IMR-90 (cell line): ENCODE measurements around the gene TALDO1. TPM values are rescaled to one million over a fixed set of nuclear protein-coding genes. Genes with fewer than 3 reads are reported as not detected.

Source experiments
- ATAC-seq: fragments of 200-7000 bp; cut with Tn5 transposase; 2 replicates; pipeline ENCODE4 v1.9.1; 2020; ENCODE audit warnings: low read depth, mild to moderate bottlenecking, moderate library complexity
- BruUV-seq: library from RNA; stranded (reverse); fragments of 400-500 nt; replicated peaks from 2 replicates; lab custom pipeline; 2021; lab: Mats Ljungman, UMichigan
- CTCF ChIA-PET: fragments of 300-600 bp; formaldehyde crosslinking; extraction: SDS; loops from one replicate; lab custom pipeline; 2021; ENCODE audit warnings: antibody characterized with exemption; lab: Yijun Ruan, JAX
- POLR2A ChIA-PET: fragments of 300-600 bp; sonication (Branson Sonifier 250); formaldehyde crosslinking; loops from one replicate; lab custom pipeline; 2022; ENCODE audit warnings: antibody characterized with exemption; ENCODE audit not compliant: unreplicated experiment; lab: Charles Lee
- DNase-seq: peaks from one replicate; pipeline ENCODE4 v3.0.0; 2013
- H2AFZ ChIP-seq: replicated peaks from 2 replicates; pipeline ENCODE3; 2013; ENCODE audit warnings: low read length, mild to moderate bottlenecking; ENCODE audit not compliant: poor library complexity
- H2AK5ac ChIP-seq: 2 replicates; pipeline ENCODE4 v1.6.1; 2013; ENCODE audit warnings: low read depth, low read length, inconsistent platforms
- H2AK9ac ChIP-seq: replicated peaks from 2 replicates; pipeline ENCODE3; 2013; ENCODE audit warnings: mild to moderate bottlenecking, low read depth, low read length, moderate library complexity; ENCODE audit not compliant: poor library complexity
- H2BK120ac ChIP-seq: 2 replicates; pipeline ENCODE4 v1.6.1; 2013; ENCODE audit warnings: low read depth, low read length, inconsistent platforms
- H2BK15ac ChIP-seq: 3 replicates; pipeline ENCODE4 v1.6.1; 2013; ENCODE audit warnings: low read depth, low read length, inconsistent platforms
- H2BK20ac ChIP-seq: 2 replicates; pipeline ENCODE4 v1.6.1; 2013; ENCODE audit warnings: low read depth, mild to moderate bottlenecking, inconsistent platforms, low read length, moderate library complexity
- H2BK5ac ChIP-seq: 2 replicates; pipeline ENCODE4 v1.6.1; 2013; ENCODE audit warnings: mild to moderate bottlenecking, low read depth, low read length, inconsistent platforms; ENCODE audit not compliant: poor library complexity, severe bottlenecking
- H3K14ac ChIP-seq: replicated peaks from 2 replicates; pipeline ENCODE4 v1.6.1; 2013; ENCODE audit warnings: low read depth, low read length, inconsistent platforms
- H3K18ac ChIP-seq: 2 replicates; pipeline ENCODE4 v1.6.1; 2013; ENCODE audit warnings: low read depth, low read length, control low read depth
- H3K23ac ChIP-seq: 2 replicates; pipeline ENCODE4 v1.6.1; 2013; ENCODE audit warnings: low read depth, low read length, inconsistent platforms
- H3K27ac ChIP-seq: 2 replicates; pipeline ENCODE4 v1.5.1; 2013; ENCODE audit warnings: mild to moderate bottlenecking, control low read depth, low read length; ENCODE audit not compliant: insufficient read depth
- H3K27me3 ChIP-seq: 2 replicates; pipeline ENCODE4 v1.6.1; 2013; ENCODE audit warnings: low read length; ENCODE audit not compliant: control insufficient read depth, insufficient read depth
- H3K36me3 ChIP-seq: 2 replicates; pipeline ENCODE4 v1.6.1; 2013; ENCODE audit warnings: low read length, mixed read lengths; ENCODE audit not compliant: control insufficient read depth, insufficient read depth
- H3K4ac ChIP-seq: 2 replicates; pipeline ENCODE4 v1.6.1; 2013; ENCODE audit warnings: low read depth, low read length, inconsistent platforms
- H3K4me1 ChIP-seq: 2 replicates; pipeline ENCODE4 v1.6.1; 2013; ENCODE audit warnings: low read length, mixed read lengths; ENCODE audit not compliant: control insufficient read depth, insufficient read depth
- H3K4me2 ChIP-seq: 2 replicates; pipeline ENCODE4 v1.6.1; 2013; ENCODE audit warnings: low read depth, mild to moderate bottlenecking, control low read depth, low read length, moderate library complexity
- H3K4me3 ChIP-seq: 2 replicates; pipeline ENCODE4 v1.5.1; 2013; ENCODE audit warnings: low read depth, mild to moderate bottlenecking, control low read depth, low read length, moderate library complexity; ENCODE audit not compliant: insufficient read depth
- H3K56ac ChIP-seq: 2 replicates; pipeline ENCODE4 v1.6.1; 2013; ENCODE audit warnings: low read length, inconsistent platforms; ENCODE audit not compliant: insufficient read depth; ENCODE audit errors: extremely low read depth
- H3K79me1 ChIP-seq, 2 experiments: 2 replicates each; pipeline ENCODE4 v1.6.1; 2013; ENCODE audit warnings: low read length in 2 of 2, inconsistent platforms in 1 of 2, low read depth in 1 of 2
- H3K9ac ChIP-seq: 2 replicates; pipeline ENCODE4 v1.6.1; 2013; ENCODE audit warnings: low read depth, low read length, control low read depth
- H3K9me1 ChIP-seq: 2 replicates; pipeline ENCODE4 v1.6.1; 2013; ENCODE audit warnings: low read length, inconsistent platforms; ENCODE audit not compliant: insufficient read depth
- H3K9me3 ChIP-seq: 2 replicates; pipeline ENCODE4 v1.6.1; 2013; ENCODE audit warnings: low read length; ENCODE audit not compliant: control insufficient read depth, insufficient read depth
- H4K20me1 ChIP-seq: 2 replicates; pipeline ENCODE4 v1.6.1; 2013; ENCODE audit warnings: low read length, inconsistent platforms; ENCODE audit not compliant: insufficient read depth
- H4K5ac ChIP-seq: 2 replicates; pipeline ENCODE4 v1.6.1; 2013; ENCODE audit warnings: mild to moderate bottlenecking, low read depth, low read length, control low read depth
- H4K8ac ChIP-seq, 2 experiments: 2 replicates each; pipeline ENCODE4 v1.6.1; 2013; ENCODE audit warnings: low read depth in 2 of 2, low read length in 2 of 2, control low read depth in 1 of 2, inconsistent platforms in 1 of 2
- H4K91ac ChIP-seq: 2 replicates; pipeline ENCODE4 v1.6.1; 2013; ENCODE audit warnings: low read depth, low read length, inconsistent platforms; ENCODE audit not compliant: insufficient read depth
- CEBPB ChIP-seq: IDR thresholded peaks from 2 replicates; pipeline ENCODE4 v1.6.1; 2012; ENCODE audit warnings: low read depth, low read length, improper control_type of control experiment
- CHD1 ChIP-seq: IDR thresholded peaks from 2 replicates; pipeline ENCODE4 v1.6.1; 2012; ENCODE audit warnings: low read depth, low read length, improper control_type of control experiment
- MAZ ChIP-seq: IDR thresholded peaks from 2 replicates; pipeline ENCODE4 v1.6.1; 2012; ENCODE audit warnings: low read depth, mild to moderate bottlenecking, low read length, improper control_type of control experiment, moderate library complexity, borderline replicate concordance
- NFE2L2 ChIP-seq: fragments of 150-350 bp; IDR thresholded peaks from 2 replicates; pipeline ENCODE4 v1.6.1; 2016; ENCODE audit warnings: low read depth, mild to moderate bottlenecking, low read length
- POLR2A ChIP-seq: IDR thresholded peaks from 2 replicates; pipeline ENCODE4 v1.6.1; 2012; ENCODE audit warnings: mild to moderate bottlenecking, low read depth, low read length
- RAD21 ChIP-seq: IDR thresholded peaks from 2 replicates; pipeline ENCODE4 v1.6.1; 2012; ENCODE audit warnings: low read length, improper control_type of control experiment
- RCOR1 ChIP-seq: IDR thresholded peaks from 2 replicates; pipeline ENCODE4 v1.6.1; 2012; ENCODE audit warnings: mild to moderate bottlenecking, low read length, improper control_type of control experiment; ENCODE audit not compliant: insufficient replicate concordance
- USF2 ChIP-seq: fragments of 150-350 bp; IDR thresholded peaks from 2 replicates; pipeline ENCODE4 v1.6.1; 2017; ENCODE audit warnings: mild to moderate bottlenecking, antibody characterized with exemption, low read length, low read depth
- WGBS, 2 experiments: methylation state at CpG; one replicate each; pipeline versions ENCODE4 v1.1.5 to v1.1.7; 2013; ENCODE audit warnings: missing lambda C conversion rate in 2 of 2; ENCODE audit not compliant: insufficient read length in 1 of 2; ENCODE audit errors: extremely low coverage in 2 of 2; 5-methylcytosine and 5-hydroxymethylcytosine counted together
- dilution Hi-C: fragments of 300-500 bp; cut with HindIII; formaldehyde crosslinking; loops from one replicate; pipeline ENCODE4 v1.14.3; 2018; ENCODE audit warnings: low sequenced_read_pairs; ENCODE audit not compliant: unreplicated experiment
- in situ Hi-C: fragments of 300-500 bp; cut with MboI; formaldehyde crosslinking; loops from 3 replicates; pipeline ENCODE4 v1.14.3; 2019; ENCODE audit warnings: low sequenced_read_pairs, inconsistent platforms, mixed read lengths
- intact Hi-C: fragments of 100-400 bp; cut with micrococcal nuclease; formaldehyde crosslinking; loops from 2 replicates; pipeline ENCODE4 v1.10.0; 2022
- polyA plus RNA-seq, 3 experiments: library from polyadenylated mRNA; depleted of rRNA; stranded (reverse); fragments of >200 nt; gene quantifications; 2 replicates each; pipeline ENCODE4 v1.2.3, GENCODE V29; 2012; ENCODE audit warnings: low replicate concordance in 1 of 3
- total RNA-seq: library from RNA; depleted of rRNA; stranded (reverse); fragments of >200 nt; gene quantifications from 2 replicates; pipeline ENCODE4 v1.2.3, GENCODE V29; 2012
- TF ChIP-seq, protein P1 (sequence below): conservative IDR thresholded peaks from 2 replicates; pipeline ENCODE4 v1.5.1; 2012; ENCODE audit warnings: mild to moderate bottlenecking, low read depth, low read length, improper control_type of control experiment

Gene TALDO1
- total and polyA plus RNA-seq, 2 of the 4 experiments (the other 2 are of a cell fraction) = 147 to 210 TPM

GRCh38 chr11:703506-703905 is 43.8 kb upstream of the TALDO1 start (continued):
- TF ChIP-seq, protein P1, sequence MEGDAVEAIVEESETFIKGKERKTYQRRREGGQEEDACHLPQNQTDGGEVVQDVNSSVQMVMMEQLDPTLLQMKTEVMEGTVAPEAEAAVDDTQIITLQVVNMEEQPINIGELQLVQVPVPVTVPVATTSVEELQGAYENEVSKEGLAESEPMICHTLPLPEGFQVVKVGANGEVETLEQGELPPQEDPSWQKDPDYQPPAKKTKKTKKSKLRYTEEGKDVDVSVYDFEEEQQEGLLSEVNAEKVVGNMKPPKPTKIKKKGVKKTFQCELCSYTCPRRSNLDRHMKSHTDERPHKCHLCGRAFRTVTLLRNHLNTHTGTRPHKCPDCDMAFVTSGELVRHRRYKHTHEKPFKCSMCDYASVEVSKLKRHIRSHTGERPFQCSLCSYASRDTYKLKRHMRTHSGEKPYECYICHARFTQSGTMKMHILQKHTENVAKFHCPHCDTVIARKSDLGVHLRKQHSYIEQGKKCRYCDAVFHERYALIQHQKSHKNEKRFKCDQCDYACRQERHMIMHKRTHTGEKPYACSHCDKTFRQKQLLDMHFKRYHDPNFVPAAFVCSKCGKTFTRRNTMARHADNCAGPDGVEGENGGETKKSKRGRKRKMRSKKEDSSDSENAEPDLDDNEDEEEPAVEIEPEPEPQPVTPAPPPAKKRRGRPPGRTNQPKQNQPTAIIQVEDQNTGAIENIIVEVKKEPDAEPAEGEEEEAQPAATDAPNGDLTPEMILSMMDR = no peak
- TF ChIP-seq NFE2L2 (no peak), POLR2A (no peak)

GRCh38 chr11:704228-704674 is 43.0 kb upstream of the TALDO1 start:
- no peak overlapping the region for H3K4ac ChIP-seq
- H2AK5ac ChIP-seq = no peak overlapping the region
- WGBS, 2 experiments = 87% methylated on average over 3 of the region's 18 CpGs; no CpG with 5 or more reads in 1 of the 2 experiments
- in situ Hi-C loops (no loop called here), dilution Hi-C loops (no loop called here), intact Hi-C loops (no loop called here)
- CTCF ChIA-PET = no interaction called here
- H3K9ac ChIP-seq = no peak overlapping the region
- no peak overlapping the region for H2BK5ac ChIP-seq
- H3K4me1 ChIP-seq = peaks cover 25% of the 10 kb centered on the region
- H3K4me3 ChIP-seq = no peak overlapping the region
- peaks cover 21% of the 10 kb centered on the region; the same call in 1 of the 2 replicates for H3K36me3 ChIP-seq
- no TSS peak for BruUV-seq
- ATAC-seq (no peak), DNase-seq (no peak)
- H3K27ac ChIP-seq = no peak overlapping the region
- peaks cover 19% of the 10 kb centered on the region for H3K9me1 ChIP-seq
- H4K91ac ChIP-seq = no peak overlapping the region
- no peak overlapping the region for H4K5ac ChIP-seq
- no peaks in the 10 kb centered on the region for H3K9me3 ChIP-seq
- no peak overlapping the region for H3K56ac ChIP-seq
- POLR2A ChIA-PET = no interaction called here
- H3K14ac ChIP-seq = no peak overlapping the region
- H2BK120ac ChIP-seq = no peak overlapping the region
- no peak overlapping the region for H4K8ac ChIP-seq
- TF ChIP-seq MAZ (no peak), USF2 (no peak), CEBPB (no peak), RCOR1 (no peak), RAD21 (no peak), CHD1 (no peak)
- TF ChIP-seq, protein P1 = no peak
- no peak overlapping the region for H3K4me2 ChIP-seq
- no peaks in the 10 kb centered on the region for H3K27me3 ChIP-seq
- H2BK20ac ChIP-seq = no peak overlapping the region
- no peak overlapping the region for H2AK9ac ChIP-seq
- H3K79me1 ChIP-seq = peaks cover 12 to 64% of the 10 kb centered on the region in 2 experiments
- peaks cover 5% of the 10 kb centered on the region; the same call in 1 of the 2 replicates for H4K20me1 ChIP-seq
- no peak overlapping the region for H3K23ac ChIP-seq
- H2AFZ ChIP-seq = no peak overlapping the region
- H2BK15ac ChIP-seq = no peak overlapping the region
- no peak overlapping the region for H3K18ac ChIP-seq
